Right hindlimb (tissue), 1 donor: ENCODE results near the gene ZBTB8OS.
A peak's percentile ranks its signal among the peaks of the same experiment; 100 is the strongest.
"Not testable (repeated sequence)": the region's sequence is repeated elsewhere in the genome, so short reads cannot be mapped to it uniquely, and the experiment has no call there.

Source experiments
- DNase-seq: peaks from one replicate; pipeline ENCODE4 v3.0.0-alpha.2; 2018

The ZBTB8OS gene

GRCh38 chr1:32650248-32650751 is at the start of gene ZBTB8OS:
Gene ZBTB8OS, minus strand, starts transcription at chr1:32650550. Its CDS starts 21 bp downstream, at chr1:32650529.
- DNase-seq, result peak; percentile 94

DNA sequence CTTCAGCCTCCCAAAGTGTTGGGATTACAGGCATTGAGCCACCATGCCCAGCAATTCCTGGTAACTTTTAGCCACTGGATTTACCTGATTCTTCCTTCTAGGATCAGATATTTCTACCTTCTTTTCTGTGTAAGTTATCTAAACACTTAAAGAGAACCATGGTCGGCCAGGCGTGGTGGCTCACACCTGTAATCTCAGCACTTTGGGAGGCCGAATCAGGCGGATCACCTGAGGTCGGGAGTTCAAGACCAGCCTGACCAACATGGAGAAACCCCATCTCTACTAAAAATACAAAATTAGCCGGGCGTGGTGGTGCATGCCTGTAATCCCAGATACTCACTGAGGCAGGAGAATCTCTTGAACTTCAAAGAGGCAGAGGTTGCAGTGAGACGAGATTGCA is 46.6 kb upstream of the ZBTB8OS start:
- not testable (repeated sequence) for DNase-seq

DNA sequence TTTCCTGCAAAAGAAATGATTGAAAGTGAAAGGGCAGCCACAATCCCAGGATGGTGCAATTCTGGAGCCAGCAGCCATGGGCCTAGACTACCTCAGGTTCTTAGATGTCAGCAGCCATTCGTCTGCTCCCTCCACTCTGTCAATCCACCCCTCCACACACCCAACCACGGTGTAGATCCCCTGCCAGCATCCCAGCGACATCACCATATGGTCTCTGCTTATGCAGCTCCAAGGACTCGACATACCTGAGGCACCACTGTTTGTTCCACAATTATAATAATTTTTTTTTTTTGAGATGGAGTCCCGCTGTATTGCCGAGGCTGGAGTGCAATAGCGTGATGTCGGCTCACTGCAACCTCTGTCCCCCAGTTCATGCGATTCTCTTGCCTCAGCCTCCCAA is 45.7 kb upstream of the ZBTB8OS start:
- no peak for DNase-seq

GRCh38 chr1:32695098-32695904 is 45.0 kb upstream of the ZBTB8OS start:
- DNase-seq, result peak; percentile 45

DNA sequence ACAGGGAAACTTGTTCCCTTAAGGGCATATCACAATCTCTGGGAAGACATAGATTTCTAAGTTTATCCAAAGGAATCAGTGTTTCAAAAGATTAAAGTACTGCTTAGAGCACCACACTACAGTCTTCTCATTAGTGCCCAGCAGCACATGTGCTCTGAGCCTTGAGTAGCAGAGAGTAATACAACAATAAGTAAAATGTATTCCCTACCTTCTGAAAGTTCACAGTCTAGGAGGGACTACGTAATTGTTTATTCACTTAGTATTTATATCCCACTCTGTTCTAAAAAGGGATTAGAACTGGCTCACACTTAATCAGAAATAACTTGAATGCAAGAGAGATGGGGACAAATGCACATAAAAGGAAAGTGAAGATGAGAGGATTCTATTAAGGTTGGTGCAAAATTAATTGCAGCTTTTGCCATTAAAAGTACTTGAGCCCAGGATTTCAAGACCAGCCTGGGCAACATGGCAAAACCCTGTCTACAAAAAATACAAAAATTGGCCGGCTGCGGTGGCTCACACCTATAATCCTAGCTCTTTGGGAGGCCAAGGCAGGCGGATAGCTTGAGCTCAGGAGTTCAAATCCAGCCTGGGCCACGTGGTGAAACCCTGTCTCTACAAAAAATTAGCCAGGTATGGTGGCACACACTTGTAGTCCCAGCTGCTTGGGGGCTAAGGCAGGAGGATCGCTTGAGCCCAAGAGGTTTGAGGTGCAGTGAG is 43.3 kb upstream of the ZBTB8OS start:
- DNase-seq, result no peak

GRCh38 chr1:32686387-32686786 is 36.0 kb upstream of the ZBTB8OS start:
- no peak for DNase-seq

DNA sequence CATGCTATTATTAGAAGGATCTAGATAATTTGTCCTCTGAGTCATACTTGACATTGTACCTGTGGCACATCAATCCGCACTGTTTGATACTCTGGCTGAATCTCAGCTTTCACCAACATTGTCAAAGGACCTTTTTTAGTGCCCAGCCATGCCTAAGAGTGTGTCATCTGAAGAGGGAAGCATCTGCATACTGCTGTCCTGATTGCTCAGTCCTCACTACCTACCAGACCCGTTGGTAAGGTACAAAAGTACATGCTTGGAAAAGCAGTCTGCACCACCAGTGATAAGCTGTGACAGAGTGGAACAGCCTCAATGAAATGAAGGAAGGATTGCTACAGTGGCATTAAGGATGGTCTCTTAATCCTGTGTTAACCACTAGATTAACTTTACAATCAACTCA is 35.1 kb upstream of the ZBTB8OS start:
- no peak for DNase-seq

DNA sequence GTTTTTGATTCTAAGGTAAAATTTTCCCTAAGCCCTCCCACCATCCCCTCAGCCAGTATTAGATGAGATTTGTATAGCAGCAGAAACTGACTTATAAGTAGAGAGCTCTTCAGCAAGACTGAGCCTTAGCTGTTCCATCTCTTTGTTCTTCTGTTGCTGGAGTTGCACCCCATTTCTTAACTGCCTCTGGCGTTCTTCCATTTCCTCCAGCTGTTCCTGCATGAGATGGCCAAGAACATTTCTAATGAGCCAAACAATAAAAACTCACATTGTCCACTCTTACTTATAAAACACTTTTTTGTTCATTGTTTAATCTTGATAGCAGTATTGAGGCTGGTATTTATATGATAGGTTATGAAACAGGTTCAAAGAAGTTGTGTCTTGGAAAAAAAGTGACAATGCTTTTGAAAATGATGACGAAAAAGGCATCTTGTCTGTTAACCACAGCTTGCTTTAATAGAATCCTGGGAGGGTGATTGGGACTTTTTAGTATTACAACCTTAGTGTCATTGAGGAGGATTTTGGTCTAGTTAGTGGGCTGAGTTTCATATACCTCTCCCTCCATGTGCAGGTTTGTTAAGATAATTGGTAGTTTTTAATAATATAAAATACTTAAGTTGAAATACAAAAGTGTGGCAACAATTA is 33.9 kb upstream of the ZBTB8OS start:
- DNase-seq, result peak; percentile 46

DNA sequence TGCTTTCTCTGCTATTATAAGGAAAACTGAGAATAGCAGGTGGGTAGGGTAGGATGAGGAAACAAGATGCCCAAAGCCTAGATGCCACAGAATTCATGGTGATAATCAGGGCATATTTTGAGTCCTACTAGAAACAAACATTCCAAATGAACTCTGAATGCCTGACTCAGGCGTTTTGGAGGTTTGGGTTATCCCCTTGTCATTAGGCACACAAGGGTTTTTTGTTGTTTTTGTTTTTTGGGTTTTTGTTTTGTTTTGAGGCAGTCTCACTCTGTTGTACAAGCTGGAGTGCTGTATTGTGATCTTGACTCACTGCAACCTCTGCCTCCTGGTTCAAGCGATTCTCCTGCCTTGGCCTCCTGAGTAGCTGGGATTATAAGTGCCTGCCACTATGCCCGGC is 33.0 kb upstream of the ZBTB8OS start:
- no peak for DNase-seq

- DNase-seq, result no peak
Measured at GRCh38 chr1:32681999-32682398, 31.6 kb upstream of the ZBTB8OS start.

- no peak for DNase-seq
Measured at GRCh38 chr1:32681509-32681908, 31.2 kb upstream of the ZBTB8OS start.

DNA sequence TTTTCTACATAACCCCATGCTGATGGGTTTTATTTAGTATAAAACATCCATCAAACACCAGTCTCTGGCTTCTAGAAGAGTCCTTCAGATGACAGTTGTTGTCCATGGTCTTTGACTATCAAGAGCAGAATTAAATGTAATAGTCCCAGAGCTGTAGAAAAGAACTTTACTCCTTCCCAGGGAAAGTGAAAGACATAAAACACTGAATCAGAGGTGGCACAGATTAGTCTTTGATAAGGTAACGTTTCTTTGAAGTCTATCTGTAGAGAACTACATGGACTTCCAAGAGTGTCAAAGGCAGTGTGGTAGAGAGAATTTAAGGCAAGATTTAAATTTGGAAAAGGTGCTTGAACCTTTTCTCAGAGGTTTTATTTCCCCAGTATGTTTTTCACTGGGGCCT is 30.3 kb upstream of the ZBTB8OS start:
- DNase-seq, result no peak

GRCh38 chr1:32679993-32680392 is 29.6 kb upstream of the ZBTB8OS start:
- not testable (repeated sequence) for DNase-seq

DNA sequence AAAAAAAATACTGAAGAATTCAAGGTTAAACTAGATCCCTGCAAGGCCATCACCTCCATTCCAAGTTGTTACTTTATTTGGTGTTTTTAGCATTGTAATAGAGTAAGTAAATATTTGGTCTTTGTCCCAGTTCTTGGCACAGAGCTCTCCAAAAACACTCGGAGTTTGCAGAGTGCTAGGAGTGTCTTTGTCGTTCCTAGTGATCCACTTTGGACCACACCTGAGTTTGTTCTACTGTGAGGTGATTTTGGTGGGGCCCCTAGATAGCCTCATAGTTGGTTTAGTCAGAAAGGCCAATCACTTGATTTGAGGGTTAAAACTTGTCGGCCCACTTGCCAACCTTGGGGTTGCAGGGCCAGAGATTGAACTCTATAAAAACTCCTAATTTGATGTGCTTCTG is 26.6 kb upstream of the ZBTB8OS start:
- no peak for DNase-seq

DNA sequence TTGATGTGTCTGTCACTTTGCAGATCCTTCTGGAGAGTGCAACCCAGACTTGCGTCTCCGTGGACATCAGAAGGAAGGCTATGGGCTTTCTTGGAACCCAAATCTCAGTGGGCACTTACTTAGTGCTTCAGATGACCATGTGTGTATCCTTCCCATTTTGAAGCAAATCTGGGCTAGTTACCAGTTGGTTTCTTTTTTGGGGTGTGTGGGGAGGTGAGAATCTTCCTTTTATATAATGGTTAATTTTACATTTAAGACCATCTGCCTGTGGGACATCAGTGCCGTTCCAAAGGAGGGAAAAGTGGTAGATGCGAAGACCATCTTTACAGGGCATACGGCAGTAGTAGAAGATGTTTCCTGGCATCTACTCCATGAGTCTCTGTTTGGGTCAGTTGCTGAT is 18.4 kb upstream of the ZBTB8OS start:
- DNase-seq, result not testable (repeated sequence)

GRCh38 chr1:32666901-32667566 is 16.7 kb upstream of the ZBTB8OS start:
- DNase-seq, result no peak

GRCh38 chr1:32665915-32666314 is 15.6 kb upstream of the ZBTB8OS start:
- no peak for DNase-seq

GRCh38 chr1:32659581-32659980 is 9.2 kb upstream of the ZBTB8OS start:
- DNase-seq, result no peak

- DNase-seq, result no peak
Measured at GRCh38 chr1:32652244-32652962, 2.1 kb upstream of the ZBTB8OS start.

DNA sequence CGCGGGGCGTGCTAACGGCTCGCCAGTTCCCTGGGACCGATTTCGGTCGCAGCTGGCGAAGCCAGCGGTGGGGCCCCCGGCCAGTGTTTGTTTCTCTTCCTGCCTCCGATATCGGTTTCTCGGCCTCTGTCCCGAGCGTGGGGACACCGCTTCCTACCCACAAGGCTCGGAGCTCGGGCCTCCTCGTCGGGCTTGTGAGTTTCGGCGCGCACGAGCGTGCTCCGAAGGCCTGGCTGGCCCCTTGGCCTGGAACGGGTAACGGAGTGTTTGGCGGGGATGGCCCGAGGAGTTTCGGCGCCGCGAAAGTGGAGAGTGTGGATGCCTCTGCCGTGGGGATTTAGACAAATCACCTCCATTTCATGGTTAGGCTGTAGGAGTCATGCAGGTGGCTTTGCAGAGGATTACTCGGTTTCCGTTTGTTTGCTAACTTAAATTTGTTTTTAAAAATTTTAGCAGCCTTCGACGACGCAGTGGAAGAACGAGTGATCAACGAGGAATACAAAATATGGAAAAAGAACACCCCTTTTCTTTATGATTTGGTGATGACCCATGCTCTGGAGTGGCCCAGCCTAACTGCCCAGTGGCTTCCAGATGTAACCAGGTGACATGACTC is 1.2 kb upstream of the ZBTB8OS start:
- no peak for DNase-seq

GRCh38 chr1:32650752-32651460 is 556 bp upstream of the ZBTB8OS start, which contains the start of gene RBBP4:
Gene RBBP4, plus strand, starts transcription at chr1:32651208. Its CDS starts 99 bp downstream, at chr1:32651307.
- peak; percentile 99 for DNase-seq
